Activated CD4-positive, alpha-beta T cell treated with anti-CD3 and anti-CD28 coated beads, Interleukin-2, amount 10 ng/mL, durations not matched to agents 24 days and 14 days (primary cell): ENCODE data around the gene FTL. TPM values are rescaled to one million over a fixed set of nuclear protein-coding genes. Genes with fewer than 3 reads are reported as not detected.
A peak's percentile ranks its signal among the peaks of the same experiment; 100 is the strongest.

Experiments
- DNase-seq: peaks from one replicate; pipeline ENCODE4 v3.0.0; 2022
- H3K27ac Mint-ChIP-seq: one replicate; pipeline ENCODE4 v1.8.0; 2022; ENCODE audit warnings: mild to moderate bottlenecking, mixed read lengths
- H3K27me3 Mint-ChIP-seq: one replicate; pipeline ENCODE4 v1.8.0; 2022; ENCODE audit warnings: mixed read lengths
- H3K36me3 Mint-ChIP-seq: one replicate; pipeline ENCODE4 v1.8.0; 2022; ENCODE audit warnings: low read depth, mild to moderate bottlenecking, mixed read lengths
- H3K4me1 Mint-ChIP-seq: one replicate; pipeline ENCODE4 v1.8.0; 2021; ENCODE audit warnings: mixed read lengths
- H3K4me3 Mint-ChIP-seq: one replicate; pipeline ENCODE4 v1.8.0; 2022; ENCODE audit warnings: mild to moderate bottlenecking, moderate library complexity, mixed read lengths
- H3K9me3 Mint-ChIP-seq: one replicate; pipeline ENCODE4 v1.8.0; 2021; ENCODE audit warnings: mixed read lengths
- intact Hi-C: fragments of 100-400 bp; cut with micrococcal nuclease; formaldehyde crosslinking; loops from one replicate; pipeline ENCODE4 v1.15.1; 2023
- total RNA-seq: library from RNA; stranded (reverse); gene quantifications from 2 replicates; pipeline ENCODE4 v1.2.3, GENCODE V29; 2022

Gene FTL
- total RNA-seq, 1 donor from 2014 or later: 696 TPM

- Mint-ChIP-seq H3K36me3 (peaks cover 54% of the 10 kb centered on the region), H3K4me1 (peaks cover 15% of the 10 kb centered on the region), H3K27me3 (no peaks in the 10 kb centered on the region)
These were observed 21.1 kb downstream of the FTL start for GRCh38 chr19:48986211-48986610.

GRCh38 chr19:48987323-48987722 is 22.2 kb downstream of the FTL start:
- H3K9me3 Mint-ChIP-seq: no peaks in the 10 kb centered on the region
- H3K36me3 Mint-ChIP-seq: peaks cover 44% of the 10 kb centered on the region
- H3K27me3 Mint-ChIP-seq: no peaks in the 10 kb centered on the region
- peak overlapping the region; percentile 50 for H3K27ac Mint-ChIP-seq
- intact Hi-C loops: no loop called here
- no peak overlapping the region for H3K4me3 Mint-ChIP-seq
- DNase-seq: no peak
- peaks cover 19% of the 10 kb centered on the region for H3K4me1 Mint-ChIP-seq

More at GRCh38 chr19:48986211-48986610, 21.1 kb downstream of the FTL start:
- intact Hi-C loops: no loop called here
- Mint-ChIP-seq H3K4me3 (no peak overlapping the region), H3K9me3 (no peaks in the 10 kb centered on the region), H3K27ac (no peak overlapping the region)
- no peak for DNase-seq

DNA sequence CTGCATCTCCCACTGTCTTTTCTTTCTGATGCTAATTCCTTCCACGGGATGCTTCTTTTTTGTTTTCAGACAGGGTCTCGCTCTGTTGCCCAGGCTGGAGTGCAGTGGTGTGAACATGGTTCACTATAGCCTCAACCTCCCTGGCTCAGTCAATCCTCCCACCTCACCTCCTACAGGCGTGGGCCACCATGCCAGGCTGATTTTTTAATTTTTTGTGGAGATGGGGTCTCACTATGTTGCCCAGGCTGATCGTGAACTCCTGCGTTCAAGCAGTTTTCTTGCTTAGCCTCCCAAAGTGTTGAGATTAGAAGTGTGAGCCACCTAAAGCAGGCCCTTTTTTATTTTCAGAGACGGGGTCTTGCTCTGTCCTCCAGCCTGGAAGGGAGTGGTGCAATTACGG is 23.2 kb downstream of the FTL start:
- peak overlapping the region; percentile 50 for H3K27ac Mint-ChIP-seq
- no peaks in the 10 kb centered on the region for H3K27me3 Mint-ChIP-seq
- no peak overlapping the region for H3K4me3 Mint-ChIP-seq
- H3K9me3 Mint-ChIP-seq: no peaks in the 10 kb centered on the region
- intact Hi-C loops: no loop called here
- H3K4me1 Mint-ChIP-seq: peaks cover 21% of the 10 kb centered on the region
- DNase-seq: no peak
- H3K36me3 Mint-ChIP-seq: peaks cover 36% of the 10 kb centered on the region

DNA sequence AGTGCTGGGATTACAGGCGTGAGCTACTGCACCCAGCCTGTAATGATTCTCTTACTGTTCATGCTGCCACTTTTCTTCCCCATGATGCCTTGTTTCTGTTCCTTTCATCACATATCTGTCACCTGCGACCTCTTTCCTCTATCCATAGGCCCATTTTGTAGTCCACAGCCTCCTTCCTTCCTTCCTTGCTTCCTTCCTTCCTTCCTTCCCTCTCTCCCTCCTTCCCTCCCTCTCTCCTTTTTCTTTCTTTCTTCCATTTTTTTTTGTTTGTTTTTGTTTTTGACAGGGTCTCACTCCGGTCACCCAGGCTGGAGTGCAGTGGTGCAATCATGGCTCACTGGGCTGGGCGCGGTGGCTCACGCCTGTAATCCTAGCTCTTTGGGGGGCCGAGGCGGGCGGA is 23.8 kb downstream of the FTL start:
- no peak for DNase-seq
- Mint-ChIP-seq H3K27ac (peak overlapping the region; percentile 64), H3K4me1 (peaks cover 23% of the 10 kb centered on the region), H3K36me3 (peaks cover 35% of the 10 kb centered on the region), H3K9me3 (no peaks in the 10 kb centered on the region), H3K27me3 (no peaks in the 10 kb centered on the region), H3K4me3 (no peak overlapping the region)
- intact Hi-C loops: no loop called here

DNA sequence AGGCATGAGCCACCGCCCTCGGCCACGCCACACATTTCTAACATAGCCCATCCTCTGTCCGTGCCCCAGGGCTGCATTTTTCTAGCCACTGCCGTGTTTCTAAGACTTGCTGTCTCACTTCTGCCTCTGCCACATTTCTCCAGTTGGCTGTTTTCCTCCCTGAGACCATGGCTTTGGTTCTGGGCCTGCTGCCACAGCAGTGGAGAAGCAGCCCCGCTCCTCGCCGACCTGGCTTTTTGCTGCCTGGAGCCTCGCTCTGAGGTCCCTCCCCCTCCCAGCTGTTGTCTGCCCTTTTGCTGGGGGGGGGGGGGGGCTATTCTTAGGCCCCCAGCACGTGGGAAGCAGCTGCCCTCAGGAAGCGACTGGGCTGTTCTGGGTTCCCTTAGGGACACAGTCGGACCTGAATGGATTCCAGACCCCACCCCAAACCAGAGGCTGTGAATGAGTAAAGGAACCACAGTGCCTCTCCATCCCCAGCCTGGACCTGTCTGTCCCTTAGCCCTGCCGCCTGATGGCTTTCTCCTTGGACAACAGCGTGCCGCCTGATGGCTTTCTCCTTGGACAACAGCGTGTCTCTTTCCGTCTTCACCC is 24.7 kb downstream of the FTL start:
- Mint-ChIP-seq H3K27me3 (no peaks in the 10 kb centered on the region), H3K4me1 (peaks cover 29% of the 10 kb centered on the region), H3K36me3 (peaks cover 37% of the 10 kb centered on the region), H3K4me3 (no peak overlapping the region), H3K27ac (peak overlapping the region; percentile 48), H3K9me3 (no peaks in the 10 kb centered on the region)
- intact Hi-C loops: loop anchor here (5.0 kb wide), 1 partner anchor 352 kb away; the partner anchor contains the start of gene DBP
- no peak for DNase-seq

- no peaks in the 10 kb centered on the region for H3K9me3 Mint-ChIP-seq
- intact Hi-C loops: loop anchor here (5.0 kb wide), 1 partner anchor 353 kb away; the partner anchor contains the start of gene DBP
- peak overlapping the region; percentile 48 for H3K27ac Mint-ChIP-seq
- peaks cover 37% of the 10 kb centered on the region for H3K36me3 Mint-ChIP-seq
- no peaks in the 10 kb centered on the region for H3K27me3 Mint-ChIP-seq
- peaks cover 35% of the 10 kb centered on the region for H3K4me1 Mint-ChIP-seq
- no peak overlapping the region for H3K4me3 Mint-ChIP-seq
- no peak for DNase-seq
These were observed 25.3 kb downstream of the FTL start for GRCh38 chr19:48990400-48990799.

GRCh38 chr19:48991011-48991609 is 26.0 kb downstream of the FTL start:
- intact Hi-C loops: loop anchor here (5.0 kb wide), 1 partner anchor 354 kb away; the partner anchor contains the start of gene DBP
- Mint-ChIP-seq H3K27ac (no peak overlapping the region), H3K4me1 (peaks cover 35% of the 10 kb centered on the region), H3K4me3 (peak overlapping the region; percentile 28), H3K9me3 (no peaks in the 10 kb centered on the region), H3K36me3 (peaks cover 33% of the 10 kb centered on the region), H3K27me3 (no peaks in the 10 kb centered on the region)
- DNase-seq: no peak

DNA sequence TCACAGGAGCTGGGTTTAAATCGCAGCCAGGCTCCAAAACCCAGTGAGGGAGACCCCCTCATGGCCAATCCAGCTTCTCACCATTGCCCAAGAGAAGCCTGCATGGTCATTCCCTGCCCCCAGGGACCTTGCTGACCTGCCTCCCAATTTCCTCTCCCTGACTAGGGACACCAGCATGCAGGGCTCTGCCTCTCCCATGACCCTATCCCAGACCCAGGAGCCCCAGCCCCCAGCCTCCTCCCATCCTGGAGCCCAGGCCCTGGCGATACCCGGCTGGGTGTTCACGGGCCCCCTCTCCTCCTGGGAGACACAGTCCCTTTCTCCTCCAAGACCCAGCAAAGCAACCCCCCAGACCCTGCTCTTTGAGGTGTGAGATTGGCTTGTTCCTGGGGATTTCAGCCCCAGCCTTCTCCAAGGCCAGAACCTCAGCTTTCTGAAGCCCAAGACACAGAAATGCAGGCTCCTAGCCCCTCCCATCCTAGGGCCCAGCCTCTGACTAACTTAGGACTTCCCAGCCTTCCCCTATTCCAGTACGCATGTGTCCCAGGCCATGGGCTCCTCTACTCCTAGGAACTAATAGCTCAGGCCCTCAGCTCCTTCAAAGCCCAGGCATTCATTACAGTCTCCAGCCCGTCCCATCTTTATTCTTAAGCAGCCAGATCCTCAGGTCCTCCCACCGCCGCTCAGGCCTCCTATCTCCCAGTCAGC is 26.9 kb downstream of the FTL start:
- Mint-ChIP-seq H3K4me1 (peaks cover 38% of the 10 kb centered on the region), H3K9me3 (no peaks in the 10 kb centered on the region), H3K36me3 (peaks cover 35% of the 10 kb centered on the region), H3K27me3 (no peaks in the 10 kb centered on the region), H3K27ac (peak overlapping the region; percentile 91), H3K4me3 (peak overlapping the region; percentile 92)
- DNase-seq: peak; percentile 66
- intact Hi-C loops: loop anchor here (2.0 to 5.0 kb wide), 4 partner anchors 13 to 355 kb away; partner anchors contain the start of genes BAX, C19orf73, DBP and PPFIA3

- peak overlapping the region; percentile 91 for H3K27ac Mint-ChIP-seq
- peaks cover 37% of the 10 kb centered on the region for H3K4me1 Mint-ChIP-seq
- no peak for DNase-seq
- H3K9me3 Mint-ChIP-seq: no peaks in the 10 kb centered on the region
- intact Hi-C loops: loop anchor here (1.0 to 5.0 kb wide), 7 partner anchors 14 to 355 kb away; partner anchors contain the start of genes BAX, C19orf73, DBP and FTL
- H3K4me3 Mint-ChIP-seq: peak overlapping the region; percentile 92
- H3K27me3 Mint-ChIP-seq: no peaks in the 10 kb centered on the region
- peaks cover 32% of the 10 kb centered on the region for H3K36me3 Mint-ChIP-seq
These were observed 27.6 kb downstream of the FTL start for GRCh38 chr19:48992581-48993174.

DNA sequence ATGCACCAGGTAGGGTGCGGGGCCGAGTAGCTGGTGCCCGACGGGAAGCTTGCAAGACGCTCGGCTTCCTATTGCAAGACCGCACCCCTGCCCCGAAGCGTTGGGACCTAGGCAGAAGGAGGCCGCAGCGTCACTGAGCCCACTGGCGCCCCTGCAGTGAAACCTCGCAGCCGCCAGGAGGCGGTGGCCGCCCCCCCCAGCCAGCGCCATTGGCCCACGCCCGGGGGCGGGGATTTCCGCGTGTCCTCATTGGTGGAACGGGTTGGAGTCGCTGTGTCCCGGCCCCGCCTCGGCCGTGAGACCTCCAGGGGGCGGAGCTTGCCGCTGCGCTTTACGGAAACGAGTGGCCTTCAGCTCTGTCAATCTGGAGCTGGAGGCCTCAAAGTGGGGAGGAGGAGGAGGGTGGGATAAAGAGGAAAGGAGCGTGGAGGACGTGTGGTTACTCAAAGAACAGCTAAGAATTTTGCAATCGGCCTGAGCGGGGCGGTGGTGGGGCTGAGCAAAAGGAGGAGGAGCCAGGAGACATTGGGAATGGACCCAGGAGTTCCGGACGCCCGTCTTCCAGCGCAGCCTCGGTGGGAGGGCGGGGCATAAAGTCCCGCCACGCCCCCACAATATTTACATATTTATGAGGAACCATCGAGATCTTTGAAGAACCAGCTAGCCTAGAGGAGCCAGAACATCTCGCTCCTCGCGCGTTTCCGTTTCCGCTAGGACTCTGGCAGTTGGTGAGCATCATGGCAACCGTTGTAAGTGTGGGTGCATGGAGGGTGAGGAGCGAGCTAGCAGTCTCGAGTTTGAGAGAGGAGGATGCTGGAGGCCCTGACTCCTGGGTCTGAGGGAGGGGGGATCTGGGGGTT is 28.3 kb downstream of the FTL start, which contains the start of the genes GYS1 and RUVBL2:
TSS of gene GYS1 (minus strand) at position 135 of the 860 bp plus-strand sequence. CDS start 197 bp downstream, outside the sequence.
TSS of gene RUVBL2 (plus strand) at position 713 of the 860 bp plus-strand sequence. CDS start at position 738, 25 bp downstream.
- Mint-ChIP-seq H3K4me3 (peak within 1 kb of the TSS; percentile 92), H3K4me1 (peaks cover 40% of the 10 kb centered on the region), H3K27ac (peak within 1 kb of the TSS; percentile 97), H3K27me3 (no peaks in the 10 kb centered on the region), H3K36me3 (peaks cover 28% of the 10 kb centered on the region), H3K9me3 (no peaks in the 10 kb centered on the region)
- intact Hi-C loops: loop anchor here (1.0 to 5.0 kb wide), 7 partner anchors 15 to 356 kb away; partner anchors contain the start of genes BAX, C19orf73, DBP and FTL
- DNase-seq: peak; percentile 100

DNA sequence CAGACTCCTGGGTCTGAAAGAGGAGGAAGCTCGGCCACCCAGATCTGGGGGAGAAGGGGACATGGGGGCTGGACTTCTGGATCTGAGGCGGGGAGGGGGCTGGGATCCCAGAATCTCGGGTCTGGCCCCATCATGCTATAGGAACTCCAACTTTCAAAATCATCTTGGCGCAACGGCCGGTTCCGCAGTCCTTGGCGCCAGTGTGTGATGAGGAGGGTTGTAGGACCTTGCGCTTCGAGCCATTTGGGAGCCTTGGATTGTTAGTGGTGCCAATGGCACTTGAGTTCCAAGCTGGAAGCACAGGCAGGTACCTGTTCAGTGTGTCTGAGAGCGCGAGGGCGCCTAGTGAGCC is 28.9 kb downstream of the FTL start:
- H3K27me3 Mint-ChIP-seq: no peaks in the 10 kb centered on the region
- intact Hi-C loops: loop anchor here (5.0 kb wide), 1 partner anchor 357 kb away; the partner anchor contains the start of gene DBP

GRCh38 chr19:48997972-48998371 is 32.9 kb downstream of the FTL start:
- Mint-ChIP-seq H3K36me3 (peaks cover 28% of the 10 kb centered on the region), H3K4me1 (peaks cover 31% of the 10 kb centered on the region), H3K9me3 (no peaks in the 10 kb centered on the region), H3K4me3 (no peak overlapping the region), H3K27ac (no peak overlapping the region), H3K27me3 (no peaks in the 10 kb centered on the region)
- peak; percentile 88 for DNase-seq
- intact Hi-C loops: no loop called here

More for the DNA sequence above, 28.9 kb downstream of the FTL start:
- peak overlapping the region; percentile 97 for H3K27ac Mint-ChIP-seq
- DNase-seq: no peak
- peaks cover 24% of the 10 kb centered on the region for H3K36me3 Mint-ChIP-seq
- H3K4me1 Mint-ChIP-seq: peaks cover 40% of the 10 kb centered on the region
- peak overlapping the region; percentile 92 for H3K4me3 Mint-ChIP-seq
- H3K9me3 Mint-ChIP-seq: no peaks in the 10 kb centered on the region
